WTC11 (cell line): Measurements from ENCODE around the gene PLTP. TPM values are rescaled to one million over a fixed set of nuclear protein-coding genes. Genes with fewer than 3 reads are reported as not detected.

Source experiments
- ATAC-seq: fragments of 200-7000 bp; cut with Tn5 transposase; 2 replicates; pipeline ENCODE4 v1.10.0; 2021; ENCODE audit warnings: mild to moderate bottlenecking, moderate library complexity
- CTCF ChIA-PET: fragments of 300-600 bp; sonication (Branson Sonifier 250); formaldehyde crosslinking; loops from one replicate; lab custom pipeline; 2021; ENCODE audit warnings: antibody characterized with exemption; lab: Charles Lee
- POLR2A ChIA-PET: fragments of 350-600 bp; sonication (Branson Sonifier 250); formaldehyde crosslinking; loops from one replicate; lab custom pipeline; 2021; ENCODE audit warnings: antibody characterized with exemption; lab: Charles Lee
- DNase-seq: peaks from one replicate; pipeline ENCODE4 v3.0.0; 2021; ENCODE audit warnings: low spot score
- H3K27ac Mint-ChIP-seq: 2 replicates; pipeline ENCODE4 v1.8.0; 2021; ENCODE audit warnings: mixed read lengths
- H3K27me3 Mint-ChIP-seq: 2 replicates; pipeline ENCODE4 v1.8.0; 2021; ENCODE audit warnings: low read depth, mild to moderate bottlenecking, moderate library complexity, mixed read lengths
- H3K36me3 Mint-ChIP-seq: 2 replicates; pipeline ENCODE4 v1.8.0; 2021; ENCODE audit warnings: mixed read lengths
- H3K4me1 Mint-ChIP-seq: 2 replicates; pipeline ENCODE4 v1.8.0; 2022; ENCODE audit warnings: mixed read lengths
- H3K4me3 Mint-ChIP-seq: 2 replicates; pipeline ENCODE4 v1.8.0; 2021; ENCODE audit warnings: mild to moderate bottlenecking, moderate library complexity, mixed read lengths
- H3K9me3 Mint-ChIP-seq: 2 replicates; pipeline ENCODE4 v1.8.0; 2021; ENCODE audit warnings: mixed read lengths
- ATF2 ChIP-seq: sonication (generic); formaldehyde crosslinking; IDR thresholded peaks from 2 replicates; pipeline ENCODE4 v1.8.1; 2022; ENCODE audit warnings: low read depth, missing genetic modification reagents, borderline replicate concordance
- ETV6 ChIP-seq: sonication (generic); formaldehyde crosslinking; IDR thresholded peaks from 2 replicates; pipeline ENCODE4 v1.8.1; 2022; ENCODE audit warnings: mild to moderate bottlenecking, missing genetic modification reagents
- FOXK1 ChIP-seq: sonication (generic); formaldehyde crosslinking; IDR thresholded peaks from 2 replicates; pipeline ENCODE4 v1.8.0; 2022; ENCODE audit warnings: mild to moderate bottlenecking, moderate library complexity, missing genetic modification reagents
- HMGXB4 ChIP-seq: sonication (generic); formaldehyde crosslinking; IDR thresholded peaks from 2 replicates; pipeline ENCODE4 v1.8.1; 2023; ENCODE audit warnings: mild to moderate bottlenecking, moderate library complexity, missing genetic modification reagents
- MYBL2 ChIP-seq: sonication (generic); formaldehyde crosslinking; IDR thresholded peaks from 2 replicates; pipeline ENCODE4 v1.8.1; 2023; ENCODE audit warnings: mild to moderate bottlenecking, moderate library complexity, missing genetic modification reagents
- NR1H2 ChIP-seq: sonication (generic); formaldehyde crosslinking; IDR thresholded peaks from 2 replicates; pipeline ENCODE4 v1.9.0; 2021; ENCODE audit warnings: mild to moderate bottlenecking, moderate library complexity, missing genetic modification reagents
- OVOL2 ChIP-seq: fragments of 250-450 bp; sonication (Bioruptor Pico); IDR thresholded peaks from 2 replicates; pipeline ENCODE4 v1.9.0; 2021; ENCODE audit warnings: mild to moderate bottlenecking, borderline replicate concordance
- SMAD4 ChIP-seq: sonication (generic); formaldehyde crosslinking; IDR thresholded peaks from 2 replicates; pipeline ENCODE4 v1.8.0; 2022; ENCODE audit warnings: mild to moderate bottlenecking, missing genetic modification reagents
- TCF7 ChIP-seq: sonication (generic); formaldehyde crosslinking; IDR thresholded peaks from 2 replicates; pipeline ENCODE4 v1.8.0; 2022; ENCODE audit warnings: mild to moderate bottlenecking, low read depth, missing genetic modification reagents, moderate library complexity
- ZBTB43 ChIP-seq: sonication (generic); formaldehyde crosslinking; IDR thresholded peaks from 2 replicates; pipeline ENCODE4 v1.8.1; 2023; ENCODE audit warnings: mild to moderate bottlenecking, missing genetic modification reagents
- ZNF138 ChIP-seq: sonication (generic); formaldehyde crosslinking; conservative IDR thresholded peaks from 2 replicates; pipeline ENCODE4 v1.8.1; 2022; ENCODE audit warnings: mild to moderate bottlenecking, moderate library complexity, missing genetic modification reagents
- ZNF425 ChIP-seq: fragments of 250-450 bp; sonication (Bioruptor Pico); conservative IDR thresholded peaks from 2 replicates; pipeline ENCODE4 v1.9.0; 2021; ENCODE audit warnings: mild to moderate bottlenecking
- ZNF671 ChIP-seq: fragments of 250-450 bp; sonication (Bioruptor Pico); IDR thresholded peaks from 2 replicates; pipeline ENCODE4 v1.8.0; 2021; ENCODE audit warnings: mild to moderate bottlenecking
- total RNA-seq: library from RNA; stranded (reverse); gene quantifications from 3 replicates; pipeline ENCODE4 v1.2.3, GENCODE V29; 2021
- TF ChIP-seq, protein P1 (sequence below): sonication (generic); formaldehyde crosslinking; IDR thresholded peaks from 2 replicates; pipeline ENCODE4 v1.8.1; 2022; ENCODE audit warnings: low read depth, mild to moderate bottlenecking, moderate library complexity, missing genetic modification reagents, borderline replicate concordance
- TF ChIP-seq, protein P2 (sequence below): fragments of 250-450 bp; sonication (Bioruptor Pico); IDR thresholded peaks from 2 replicates; pipeline ENCODE4 v1.9.0; 2021; ENCODE audit warnings: mild to moderate bottlenecking
- TF ChIP-seq, protein P3 (sequence below): fragments of 200-600 bp; IDR thresholded peaks from 2 replicates; pipeline ENCODE4 v1.8.0; 2022; ENCODE audit warnings: antibody characterized with exemption

Gene PLTP
- total RNA-seq, 1 experiment from 2014 or later, result 109 TPM

GRCh38 chr20:45886590-45887345 lies 25.2 kb downstream of the PLTP start (continued):
- TF ChIP-seq ZBTB43 (CRISPR knock-in tag) (no peak), ATF2 (no peak), ZNF425 (CRISPR knock-in tag) (no peak), ZNF138 (no peak), ETV6 (no peak), HMGXB4 (CRISPR knock-in tag) (no peak), SMAD4 (CRISPR knock-in tag) (no peak)

GRCh38 chr20:45883100-45883469 lies 28.9 kb downstream of the PLTP start:
- H3K4me1 Mint-ChIP-seq, result peaks cover 13% of the 10 kb centered on the region
- H3K27ac Mint-ChIP-seq, result no peak overlapping the region
- no peak for ATAC-seq
- H3K36me3 Mint-ChIP-seq, result peaks cover 25% of the 10 kb centered on the region
- no peak overlapping the region for H3K4me3 Mint-ChIP-seq
- no peaks in the 10 kb centered on the region for H3K27me3 Mint-ChIP-seq
- CTCF ChIA-PET, result interaction anchor here (0.6 kb wide), 1 partner anchor 396 kb away, joined by 3 read pairs; no protein-coding TSS in a partner anchor
- POLR2A ChIA-PET, result interaction anchor here (0.6 kb wide), 1 partner anchor 32 kb away, joined by 3 read pairs; no protein-coding TSS in a partner anchor
- H3K9me3 Mint-ChIP-seq, result no peaks in the 10 kb centered on the region
- no peak for DNase-seq
- TF ChIP-seq MYBL2 (CRISPR knock-in tag), result no peak
- TF ChIP-seq, protein P1, sequence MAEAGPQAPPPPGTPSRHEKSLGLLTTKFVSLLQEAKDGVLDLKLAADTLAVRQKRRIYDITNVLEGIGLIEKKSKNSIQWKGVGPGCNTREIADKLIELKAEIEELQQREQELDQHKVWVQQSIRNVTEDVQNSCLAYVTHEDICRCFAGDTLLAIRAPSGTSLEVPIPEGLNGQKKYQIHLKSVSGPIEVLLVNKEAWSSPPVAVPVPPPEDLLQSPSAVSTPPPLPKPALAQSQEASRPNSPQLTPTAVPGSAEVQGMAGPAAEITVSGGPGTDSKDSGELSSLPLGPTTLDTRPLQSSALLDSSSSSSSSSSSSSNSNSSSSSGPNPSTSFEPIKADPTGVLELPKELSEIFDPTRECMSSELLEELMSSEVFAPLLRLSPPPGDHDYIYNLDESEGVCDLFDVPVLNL (CRISPR knock-in tag), result no peak
- no peak for TF ChIP-seq NR1H2 (CRISPR knock-in tag)
- TF ChIP-seq ZNF671 (CRISPR knock-in tag), result no peak
- no peak for TF ChIP-seq FOXK1 (CRISPR knock-in tag)
- TF ChIP-seq, protein P2, sequence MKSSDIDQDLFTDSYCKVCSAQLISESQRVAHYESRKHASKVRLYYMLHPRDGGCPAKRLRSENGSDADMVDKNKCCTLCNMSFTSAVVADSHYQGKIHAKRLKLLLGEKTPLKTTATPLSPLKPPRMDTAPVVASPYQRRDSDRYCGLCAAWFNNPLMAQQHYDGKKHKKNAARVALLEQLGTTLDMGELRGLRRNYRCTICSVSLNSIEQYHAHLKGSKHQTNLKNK (CRISPR knock-in tag), result no peak
- TF ChIP-seq TCF7 (CRISPR knock-in tag), result no peak
- TF ChIP-seq, protein P3, sequence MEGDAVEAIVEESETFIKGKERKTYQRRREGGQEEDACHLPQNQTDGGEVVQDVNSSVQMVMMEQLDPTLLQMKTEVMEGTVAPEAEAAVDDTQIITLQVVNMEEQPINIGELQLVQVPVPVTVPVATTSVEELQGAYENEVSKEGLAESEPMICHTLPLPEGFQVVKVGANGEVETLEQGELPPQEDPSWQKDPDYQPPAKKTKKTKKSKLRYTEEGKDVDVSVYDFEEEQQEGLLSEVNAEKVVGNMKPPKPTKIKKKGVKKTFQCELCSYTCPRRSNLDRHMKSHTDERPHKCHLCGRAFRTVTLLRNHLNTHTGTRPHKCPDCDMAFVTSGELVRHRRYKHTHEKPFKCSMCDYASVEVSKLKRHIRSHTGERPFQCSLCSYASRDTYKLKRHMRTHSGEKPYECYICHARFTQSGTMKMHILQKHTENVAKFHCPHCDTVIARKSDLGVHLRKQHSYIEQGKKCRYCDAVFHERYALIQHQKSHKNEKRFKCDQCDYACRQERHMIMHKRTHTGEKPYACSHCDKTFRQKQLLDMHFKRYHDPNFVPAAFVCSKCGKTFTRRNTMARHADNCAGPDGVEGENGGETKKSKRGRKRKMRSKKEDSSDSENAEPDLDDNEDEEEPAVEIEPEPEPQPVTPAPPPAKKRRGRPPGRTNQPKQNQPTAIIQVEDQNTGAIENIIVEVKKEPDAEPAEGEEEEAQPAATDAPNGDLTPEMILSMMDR, result no peak
- TF ChIP-seq OVOL2 (CRISPR knock-in tag), result no peak
